Activated CD4-positive, alpha-beta T cell treated with anti-CD3 and anti-CD28 coated beads for 1 hour (primary cell): ENCODE results near the gene CHST7.
"Not testable (repeated sequence)": the region's sequence is repeated elsewhere in the genome, so short reads cannot be mapped to it uniquely, and the experiment has no call there.

Experiments used
- DNase-seq: peaks from one replicate; pipeline ENCODE4 v3.0.0-alpha.2; 2020

Gene CHST7, protein sequence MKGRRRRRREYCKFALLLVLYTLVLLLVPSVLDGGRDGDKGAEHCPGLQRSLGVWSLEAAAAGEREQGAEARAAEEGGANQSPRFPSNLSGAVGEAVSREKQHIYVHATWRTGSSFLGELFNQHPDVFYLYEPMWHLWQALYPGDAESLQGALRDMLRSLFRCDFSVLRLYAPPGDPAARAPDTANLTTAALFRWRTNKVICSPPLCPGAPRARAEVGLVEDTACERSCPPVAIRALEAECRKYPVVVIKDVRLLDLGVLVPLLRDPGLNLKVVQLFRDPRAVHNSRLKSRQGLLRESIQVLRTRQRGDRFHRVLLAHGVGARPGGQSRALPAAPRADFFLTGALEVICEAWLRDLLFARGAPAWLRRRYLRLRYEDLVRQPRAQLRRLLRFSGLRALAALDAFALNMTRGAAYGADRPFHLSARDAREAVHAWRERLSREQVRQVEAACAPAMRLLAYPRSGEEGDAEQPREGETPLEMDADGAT

DNA sequence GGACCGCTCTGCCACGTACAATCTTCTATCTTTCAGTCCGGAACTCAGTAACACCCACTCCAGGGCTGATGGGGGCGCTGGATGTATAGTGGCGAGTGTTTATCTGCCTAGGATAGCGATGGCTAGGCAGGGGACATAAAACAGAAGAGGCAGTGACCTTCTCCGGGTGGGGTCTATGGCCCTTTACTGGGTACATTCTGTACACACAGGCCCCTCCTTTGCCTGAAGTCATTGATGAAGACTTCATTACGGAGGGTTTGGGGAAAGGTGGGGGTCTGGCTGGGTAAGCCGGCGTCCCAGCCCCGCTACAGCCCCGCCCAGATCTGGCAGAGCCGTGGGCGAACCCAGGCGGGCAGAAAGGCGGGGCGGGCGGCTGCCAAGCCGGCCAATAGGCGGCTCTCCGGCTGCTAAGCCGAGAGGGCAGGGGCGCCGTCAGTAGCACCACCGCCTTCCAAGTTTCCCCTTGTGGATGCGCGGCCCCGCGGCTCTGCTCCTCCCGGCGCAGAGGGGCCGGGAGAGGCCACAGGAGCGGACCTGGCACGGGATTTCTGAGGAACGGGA is at the start of gene CHST7:
TSS of gene CHST7 (plus strand) at position 435 of the 561 bp plus-strand sequence. CDS start 167 bp downstream, outside the sequence.
- DNase-seq: peak; percentile 38

DNA sequence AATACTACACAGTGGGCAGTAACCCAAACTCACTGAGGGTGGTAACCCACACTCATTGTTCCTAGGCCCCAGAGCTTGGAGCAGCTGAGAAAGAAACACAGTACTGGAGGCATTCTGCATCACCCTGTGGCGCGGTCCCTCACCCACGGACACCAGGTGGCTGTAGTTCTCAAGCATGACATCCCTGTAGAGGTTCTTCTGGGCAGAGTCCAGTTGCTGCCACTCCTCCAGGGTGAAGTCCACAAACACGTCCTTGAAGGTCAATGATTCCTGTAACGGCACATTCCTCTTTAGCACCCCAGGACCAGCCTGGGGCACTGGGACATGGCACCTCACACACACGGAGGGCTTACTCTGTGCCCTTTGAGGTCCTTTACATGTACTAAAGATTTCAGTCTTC is 44.9 kb upstream of the CHST7 start:
- DNase-seq: not testable (repeated sequence)

DNA sequence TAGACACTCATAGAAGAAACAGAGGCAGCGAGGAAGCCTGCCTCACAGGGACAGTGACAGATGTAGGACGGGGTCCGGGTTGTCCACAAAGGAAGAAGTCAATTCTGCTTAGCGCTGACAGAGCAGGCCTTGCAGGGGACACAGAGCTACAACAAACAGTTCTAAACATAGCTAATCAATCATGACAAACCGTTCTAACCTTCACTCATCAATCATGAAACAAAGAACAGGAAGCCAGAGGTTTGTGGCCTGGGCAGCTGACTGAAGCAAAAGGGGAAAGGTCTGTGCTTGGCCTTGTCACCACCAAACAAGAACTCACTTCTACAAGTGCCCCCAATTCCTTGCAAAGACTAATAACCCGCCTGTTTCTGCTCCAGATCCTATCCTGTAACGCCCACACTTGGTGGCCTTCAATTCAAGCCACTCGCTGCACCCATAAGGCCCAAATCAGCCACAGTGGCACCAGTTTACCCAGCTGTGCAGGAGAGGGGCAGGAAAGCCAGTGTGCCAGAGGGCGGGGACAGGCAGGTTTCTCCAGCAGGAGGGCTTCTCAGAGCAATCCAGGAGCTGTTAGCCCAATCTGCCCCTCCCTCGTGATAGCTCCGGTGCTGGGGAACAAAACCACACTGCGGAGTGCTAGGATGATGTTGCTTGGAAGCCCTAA is 43.7 kb upstream of the CHST7 start:
- not testable (repeated sequence) for DNase-seq

- not testable (repeated sequence) for DNase-seq
Observed at GRCh38 chrX:46530404-46530908, 43.1 kb upstream of the CHST7 start.

- DNase-seq: no peak
Observed at GRCh38 chrX:46531442-46531841, 42.1 kb upstream of the CHST7 start.

GRCh38 chrX:46543441-46543840 is 30.1 kb upstream of the CHST7 start:
- DNase-seq: no peak

DNA sequence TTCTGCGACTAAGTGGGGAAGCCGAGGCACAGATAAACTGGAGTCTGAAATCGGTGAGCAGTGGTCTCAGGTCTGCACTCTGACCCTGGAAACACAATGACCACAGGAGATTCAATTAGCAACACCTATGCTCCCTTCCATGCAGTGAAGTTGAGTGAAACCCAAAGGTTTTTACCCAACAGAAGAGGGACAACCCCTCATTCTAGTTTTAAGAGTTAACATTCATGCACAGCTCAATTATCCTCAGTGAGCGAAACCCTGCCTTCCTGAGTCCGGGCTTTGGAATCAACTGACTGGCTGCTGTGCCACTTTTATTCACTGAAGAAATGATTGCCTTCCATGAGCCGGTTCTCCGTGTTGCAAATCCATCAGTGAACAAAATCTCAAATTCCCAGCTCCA is 29.0 kb upstream of the CHST7 start:
- DNase-seq: not testable (repeated sequence)

- DNase-seq: peak; percentile 87
Observed at GRCh38 chrX:46545111-46546005, 28.2 kb upstream of the CHST7 start, which contains the start of gene ZNF674. ZNF674 (minus strand) TSS chrX:46545421; CDS start chrX:46542087, 3,334 bp downstream.

- no peak for DNase-seq
Observed at GRCh38 chrX:46547857-46548256, 25.7 kb upstream of the CHST7 start.

- no peak for DNase-seq
Observed at GRCh38 chrX:46549914-46550313, 23.7 kb upstream of the CHST7 start.

- no peak for DNase-seq
Observed at GRCh38 chrX:46551494-46552128, 22.0 kb upstream of the CHST7 start.

- DNase-seq: no peak
Observed at GRCh38 chrX:46553935-46554334, 19.6 kb upstream of the CHST7 start.

DNA sequence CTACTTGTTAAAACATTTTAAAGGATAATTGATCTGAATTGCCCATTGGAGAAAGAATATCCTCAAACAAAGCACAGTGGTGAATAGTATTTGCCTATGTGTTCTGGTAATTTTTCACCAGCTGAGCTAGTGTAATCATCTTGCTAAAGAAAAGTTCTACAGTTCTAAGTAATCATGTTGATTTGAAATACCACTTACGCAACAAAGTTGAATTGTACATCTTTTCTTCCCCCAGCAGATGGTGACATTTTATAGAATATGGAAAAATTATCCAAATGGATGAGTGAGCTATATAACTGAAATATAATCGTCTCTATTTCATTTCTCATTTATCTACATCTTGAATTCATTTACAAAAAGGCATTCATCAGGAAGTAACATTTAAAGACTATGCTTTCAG is 18.6 kb upstream of the CHST7 start:
- no peak for DNase-seq

DNA sequence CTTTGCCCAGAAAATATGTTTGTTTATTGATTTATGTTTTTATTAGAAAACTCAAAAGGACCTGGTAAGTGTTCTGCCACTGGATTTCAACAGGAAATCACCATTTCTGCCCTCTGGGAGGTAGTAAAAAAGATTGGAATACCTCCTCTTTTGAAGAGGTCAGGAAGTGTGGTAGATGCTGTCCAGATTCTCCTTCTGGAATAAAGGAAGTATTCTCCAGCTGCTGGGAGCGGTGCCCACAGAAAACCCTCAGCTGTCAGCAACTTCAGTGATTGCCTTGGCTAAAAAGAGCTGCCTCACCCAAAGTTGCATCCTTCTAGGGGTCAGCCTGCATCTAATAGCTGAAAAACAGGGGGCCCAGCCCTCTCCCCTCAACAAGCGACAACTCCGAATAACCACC is 14.5 kb upstream of the CHST7 start:
- DNase-seq: no peak

DNA sequence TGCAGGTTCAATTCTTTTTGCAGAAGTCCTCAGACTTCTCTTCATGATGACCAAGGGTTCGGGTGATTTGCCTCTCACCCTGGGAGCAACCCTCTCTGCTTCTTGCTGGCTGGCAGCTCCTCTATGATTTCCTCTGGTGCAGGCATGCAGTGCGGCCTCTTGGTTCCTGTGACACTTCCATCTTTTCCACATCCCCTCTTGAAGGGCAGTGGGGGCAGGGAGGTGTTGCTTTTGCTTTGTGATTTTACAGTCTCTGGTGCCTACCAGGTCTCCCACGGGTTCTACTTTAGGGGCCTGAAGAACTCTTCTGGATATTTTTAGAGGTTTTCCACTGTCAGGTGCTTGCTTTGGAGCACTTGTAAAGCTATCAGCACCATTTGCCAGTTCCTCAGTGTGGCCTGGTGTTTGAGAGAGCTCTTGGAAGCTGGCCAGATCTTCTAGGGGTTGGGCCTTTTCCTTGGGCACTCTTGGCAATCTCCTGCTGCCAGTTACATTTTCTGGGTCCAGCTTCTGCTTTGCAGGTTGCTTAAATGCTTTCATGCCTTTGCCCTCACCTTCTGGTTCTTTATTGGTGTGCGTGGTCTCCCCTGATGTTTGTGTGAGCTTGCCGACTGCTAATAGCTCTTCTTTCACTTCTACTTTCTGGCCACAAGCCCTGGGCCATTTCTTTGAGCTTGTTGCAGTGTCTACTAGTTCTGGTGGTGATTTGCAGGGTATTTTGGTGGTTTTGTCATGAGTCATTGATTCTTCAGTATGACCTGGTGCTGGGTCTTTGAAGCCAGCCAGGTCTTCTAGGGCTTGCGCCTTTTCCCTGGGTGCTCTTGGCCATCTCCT is 11.5 kb upstream of the CHST7 start:
- no peak for DNase-seq

GRCh38 chrX:46567388-46567787 is 6.2 kb upstream of the CHST7 start:
- DNase-seq: no peak

DNA sequence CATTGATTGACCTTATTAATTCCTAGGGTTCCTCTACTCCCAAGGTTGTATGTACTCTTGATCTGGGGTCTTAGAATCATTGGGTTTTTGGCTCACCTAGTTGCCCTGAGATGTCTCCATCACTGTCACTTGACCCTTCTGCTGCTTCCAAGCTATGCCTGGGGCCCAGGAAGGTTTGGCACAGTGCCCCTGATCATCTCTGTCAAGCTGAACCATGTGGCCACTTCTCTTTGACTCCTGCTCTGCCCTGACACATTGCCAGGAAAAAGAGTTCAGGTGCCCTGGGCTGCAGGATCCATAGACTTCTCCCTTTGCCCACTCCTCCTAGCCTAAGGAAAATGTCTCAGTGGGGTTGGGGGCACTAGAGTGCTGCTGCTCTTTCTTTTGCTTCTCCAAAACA is 3.9 kb upstream of the CHST7 start:
- DNase-seq: no peak

DNA sequence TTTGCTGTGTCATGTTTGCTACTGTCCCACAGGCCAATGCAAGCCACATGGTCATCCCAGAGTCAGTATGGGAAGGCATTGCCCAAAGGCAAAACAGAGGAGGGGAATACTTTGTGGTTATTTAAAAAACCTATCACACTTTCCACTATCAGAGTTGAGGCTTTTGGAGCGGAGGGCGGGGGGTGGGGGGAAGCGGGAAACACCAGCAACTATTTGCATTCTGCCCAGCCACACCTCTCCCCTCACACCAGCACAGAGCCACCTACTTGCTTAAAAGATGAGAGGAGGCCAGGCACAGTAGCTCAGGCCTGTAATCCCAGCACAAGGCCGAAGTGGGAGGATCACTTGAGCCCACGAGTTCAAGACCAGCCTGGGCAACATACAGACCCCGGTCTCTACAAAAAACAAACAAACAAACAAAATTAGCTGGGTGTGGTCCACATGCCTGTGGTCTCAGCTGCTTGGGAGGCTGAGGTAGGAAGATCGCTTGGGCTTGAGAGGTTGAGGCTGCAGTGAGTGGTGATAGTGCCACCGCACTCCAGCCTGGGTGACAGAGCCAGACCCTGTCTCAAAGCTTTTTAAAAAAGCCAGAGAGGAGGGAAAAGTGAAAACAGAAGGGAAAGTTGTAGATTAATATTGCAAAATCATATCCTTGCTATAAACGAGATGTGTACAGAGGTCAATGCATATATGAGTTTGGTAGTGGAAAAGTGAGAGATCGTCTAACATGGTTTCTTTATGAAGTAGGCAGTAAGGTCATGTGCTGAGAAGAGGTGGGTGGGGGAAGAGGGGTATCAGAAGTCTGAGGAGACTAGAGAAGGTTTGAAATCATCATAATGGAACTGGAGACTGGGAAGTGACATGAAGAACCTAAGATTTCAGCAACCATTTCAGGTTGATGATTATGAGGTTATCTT is 1.9 kb upstream of the CHST7 start:
- no peak for DNase-seq

GRCh38 chrX:46572340-46572936 is 1.1 kb upstream of the CHST7 start:
- no peak for DNase-seq
